IPS-NIHi7 (cell line): ENCODE data around the gene SHC2.
"Not testable (repeated sequence)": the region's sequence is repeated elsewhere in the genome, so short reads cannot be mapped to it uniquely, and the experiment has no call there.

ENCODE experiments used
- DNase-seq: peaks from one replicate; pipeline ENCODE4 v3.0.0; 2012; ENCODE audit warnings: mixed read lengths; ENCODE audit errors: extremely low spot score

Gene SHC2

DNA sequence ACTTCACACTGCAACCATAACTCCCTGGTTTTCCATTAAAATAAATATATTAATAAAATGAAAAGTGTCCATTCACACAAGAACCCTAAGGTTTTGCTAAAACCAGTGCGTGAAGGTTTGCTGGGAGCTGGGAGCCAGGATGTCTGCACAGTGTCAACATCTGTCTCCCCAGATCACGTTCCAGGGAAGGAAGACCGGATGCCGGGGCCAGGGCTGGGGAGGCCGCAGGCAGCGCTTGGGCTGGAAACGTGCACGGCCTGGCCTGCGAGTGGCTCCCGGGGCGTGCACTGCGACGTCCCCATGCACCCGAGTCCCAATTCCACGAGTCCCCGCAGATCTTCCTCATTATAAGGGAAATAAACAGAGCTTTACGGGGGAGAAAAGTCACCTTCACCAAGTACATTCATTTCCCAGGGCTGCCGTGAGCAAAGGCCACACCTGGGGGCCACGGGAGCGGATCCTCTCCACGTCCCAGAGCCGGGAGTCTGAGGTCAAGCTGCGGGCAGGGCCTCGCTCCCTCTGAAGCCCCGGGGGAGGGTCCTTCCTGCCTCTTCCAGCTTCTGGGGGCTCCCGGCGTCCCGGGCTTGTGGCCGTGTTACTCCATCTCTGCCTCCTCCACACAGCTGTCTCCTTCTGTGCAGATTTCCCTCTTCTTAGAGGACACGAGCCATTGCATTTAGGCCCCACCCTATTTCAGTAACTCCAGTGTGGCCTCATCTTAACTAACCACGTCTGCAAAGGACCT, 12.8 kb downstream of the SHC2 start:
- DNase-seq = no peak

DNA sequence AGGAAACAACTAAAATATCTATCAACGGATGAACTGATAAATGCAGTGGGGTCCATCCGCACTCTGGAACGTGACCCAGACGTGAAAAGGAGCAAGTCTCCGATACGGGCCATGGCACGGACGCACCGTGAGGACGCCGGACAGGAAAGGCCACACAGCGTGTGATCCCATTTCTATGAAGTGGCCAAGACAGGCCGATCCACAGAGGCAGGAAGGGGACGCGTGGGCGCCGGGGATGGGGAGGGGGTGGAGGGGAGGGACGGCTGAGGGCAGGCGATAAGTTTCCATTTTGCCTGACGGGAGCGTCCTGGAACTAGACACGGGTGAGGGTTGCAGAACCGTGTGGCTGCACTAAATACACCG, 13.8 kb downstream of the SHC2 start:
- no peak for DNase-seq

DNA sequence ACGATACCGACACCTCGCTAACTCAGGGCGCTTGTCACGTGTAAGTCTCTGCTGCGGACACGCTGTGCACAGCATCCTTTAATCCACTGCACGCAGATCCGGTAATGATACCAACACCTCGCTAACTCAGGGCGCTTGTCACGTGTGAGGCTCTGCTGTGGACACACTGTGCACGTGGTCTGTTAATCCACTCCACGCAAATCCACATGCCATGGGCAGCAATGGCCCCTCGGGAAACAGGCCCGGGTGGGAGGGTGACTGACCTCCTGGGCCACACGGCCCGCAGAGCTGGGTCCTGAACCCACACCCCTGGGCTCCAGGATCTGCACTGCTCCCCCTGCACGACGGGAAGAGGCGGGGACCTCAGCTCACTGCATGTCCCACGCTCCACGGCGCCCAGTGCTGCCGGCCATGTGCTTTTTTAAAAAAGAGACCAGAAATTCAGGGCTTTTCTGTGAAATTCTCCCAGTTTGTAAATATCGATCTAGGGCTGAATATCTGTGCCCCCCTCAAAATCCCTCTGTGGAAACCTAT, 16.1 kb downstream of the SHC2 start:
- DNase-seq = no peak

DNA sequence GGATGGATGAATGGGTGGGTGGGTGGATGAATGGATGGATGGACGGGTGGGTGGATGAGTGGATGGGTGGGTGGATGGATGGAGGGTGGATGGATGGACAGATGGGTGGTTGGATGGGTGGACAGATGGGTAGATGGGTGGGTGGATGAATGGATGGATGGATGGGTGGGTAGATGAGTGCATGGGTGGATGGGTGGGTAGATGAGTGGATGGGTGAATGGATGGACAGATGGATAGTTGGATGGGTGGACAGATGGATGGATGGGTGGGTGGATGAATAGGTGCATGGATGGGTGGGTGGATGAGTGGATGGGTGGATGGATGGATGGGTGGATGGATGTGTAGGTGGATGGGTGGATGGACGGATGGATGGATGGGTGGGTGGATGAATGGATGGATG, 17.8 kb downstream of the SHC2 start:
- DNase-seq = no peak

DNA sequence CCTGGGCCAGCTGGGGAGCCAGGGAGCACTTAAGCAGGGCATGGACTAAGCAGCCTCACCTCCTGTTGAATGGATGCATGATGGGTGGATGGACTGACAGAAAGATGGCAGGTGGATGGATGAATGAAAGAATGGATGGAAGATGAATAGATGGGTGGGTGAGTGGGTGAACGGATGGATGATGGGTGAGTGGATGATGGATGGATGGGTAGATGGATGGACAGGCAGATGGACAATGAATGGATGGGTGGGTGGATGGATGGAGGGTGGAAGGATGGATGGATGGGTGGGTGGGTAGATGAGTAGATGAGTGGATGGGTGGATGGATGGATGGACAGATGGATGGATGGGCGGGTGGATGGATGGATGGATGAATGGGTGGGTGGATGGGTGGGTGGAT, 18.7 kb downstream of the SHC2 start:
- no peak for DNase-seq

DNA sequence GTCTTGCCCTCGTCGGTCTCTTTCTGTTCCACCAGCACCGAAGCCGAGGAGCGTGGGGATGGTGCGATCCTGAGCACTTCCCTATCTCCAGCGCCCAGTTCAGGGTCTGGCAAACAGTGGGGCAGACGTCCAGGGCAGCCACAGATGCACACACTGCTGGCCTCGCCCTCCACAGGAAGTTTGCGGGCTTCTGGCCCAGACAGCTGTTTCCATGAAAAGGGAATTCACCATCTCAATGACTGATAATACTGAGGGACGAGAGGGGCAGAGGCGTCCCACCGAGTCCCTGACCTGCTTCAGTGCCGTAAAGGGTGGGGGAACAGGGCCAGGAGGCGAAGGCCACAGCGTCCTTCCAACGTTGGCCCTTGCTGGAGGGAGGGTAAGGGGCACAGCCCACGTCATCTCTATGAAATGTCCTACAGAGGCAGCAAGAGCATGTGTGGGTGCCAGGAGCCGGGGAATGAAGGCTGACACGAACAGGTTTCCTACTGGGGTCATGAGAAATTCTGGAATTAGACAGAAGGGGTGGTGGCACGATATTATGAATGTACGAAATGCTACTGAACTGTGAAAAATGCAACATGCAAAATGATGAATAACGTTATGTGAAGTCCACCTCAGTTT, 19.5 kb downstream of the SHC2 start:
- DNase-seq = no peak

DNA sequence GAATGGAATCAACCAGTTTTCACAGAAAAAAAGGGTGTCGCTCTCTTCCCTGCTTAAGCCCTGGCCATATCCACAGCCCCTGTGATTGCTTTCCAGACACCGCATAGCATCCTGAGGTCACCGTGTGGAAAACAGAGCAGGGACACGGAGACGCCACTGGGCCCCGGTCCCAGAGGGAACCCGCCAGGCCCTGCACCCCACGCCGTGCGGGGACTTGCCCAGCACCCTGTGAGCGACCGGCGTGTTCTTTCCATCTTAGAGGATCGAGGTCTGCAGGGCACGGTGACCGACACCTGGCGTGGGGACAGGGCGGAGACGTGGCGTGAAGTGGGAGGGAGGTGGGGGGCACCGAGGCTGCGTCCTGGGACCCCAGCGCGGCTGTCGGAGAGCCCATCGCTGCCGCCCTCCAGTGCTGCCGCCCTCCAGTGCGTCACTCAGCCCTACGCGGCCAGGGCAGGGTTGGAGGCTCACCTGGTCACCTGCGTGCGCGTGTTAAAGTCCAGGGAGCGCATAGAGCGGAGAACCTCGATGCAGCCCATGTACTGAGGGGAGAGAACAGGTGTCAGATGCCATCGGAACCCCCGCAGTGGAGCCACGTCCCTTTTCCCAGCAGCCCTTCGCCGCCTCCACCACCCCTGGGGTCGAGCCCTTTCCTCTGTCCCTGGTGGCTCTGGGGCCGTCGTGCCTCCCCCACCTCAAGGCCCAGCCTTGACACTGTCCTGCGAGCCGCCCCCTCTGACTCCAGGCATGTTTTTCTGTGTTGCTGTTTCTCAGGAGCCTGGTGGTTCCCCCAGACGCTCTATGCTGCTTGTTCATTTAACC, 20.2 kb downstream of the SHC2 start:
- no peak for DNase-seq

DNA sequence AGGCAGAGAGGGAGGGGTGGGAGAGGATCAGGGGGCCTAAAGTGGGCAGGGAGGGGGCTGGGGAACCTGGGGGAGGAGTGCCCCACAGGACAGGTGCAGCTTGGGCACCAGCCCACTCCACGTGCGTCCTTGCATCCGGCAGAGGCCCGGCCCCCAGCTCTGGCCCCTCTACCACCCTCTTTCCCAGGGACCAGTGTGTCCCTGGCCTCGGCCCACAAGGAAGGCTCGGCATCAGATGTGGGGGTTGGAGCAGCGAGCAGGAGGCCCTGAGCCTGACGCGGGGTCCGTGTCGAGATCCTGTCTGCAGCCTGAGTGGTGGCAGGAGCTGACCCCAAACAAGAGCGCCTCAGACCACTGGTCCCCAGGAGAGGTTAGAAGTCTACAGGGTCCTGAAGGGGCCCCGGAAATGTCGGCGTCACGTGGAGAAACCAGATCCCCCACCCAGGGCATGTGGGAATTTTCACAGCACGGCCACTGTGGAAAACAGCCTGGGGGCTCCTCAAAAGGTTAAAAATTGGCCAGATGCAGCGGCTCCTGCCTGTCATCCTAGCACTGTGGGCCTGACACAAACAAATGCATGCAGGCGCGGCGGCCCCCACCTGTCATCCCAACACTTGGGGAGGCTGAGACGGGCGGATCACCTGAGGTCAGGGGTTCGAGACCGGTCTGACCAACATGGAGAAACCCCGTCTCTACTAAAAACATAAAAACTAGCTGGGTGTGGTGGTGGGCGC, 21.5 kb downstream of the SHC2 start:
- DNase-seq = no peak

DNA sequence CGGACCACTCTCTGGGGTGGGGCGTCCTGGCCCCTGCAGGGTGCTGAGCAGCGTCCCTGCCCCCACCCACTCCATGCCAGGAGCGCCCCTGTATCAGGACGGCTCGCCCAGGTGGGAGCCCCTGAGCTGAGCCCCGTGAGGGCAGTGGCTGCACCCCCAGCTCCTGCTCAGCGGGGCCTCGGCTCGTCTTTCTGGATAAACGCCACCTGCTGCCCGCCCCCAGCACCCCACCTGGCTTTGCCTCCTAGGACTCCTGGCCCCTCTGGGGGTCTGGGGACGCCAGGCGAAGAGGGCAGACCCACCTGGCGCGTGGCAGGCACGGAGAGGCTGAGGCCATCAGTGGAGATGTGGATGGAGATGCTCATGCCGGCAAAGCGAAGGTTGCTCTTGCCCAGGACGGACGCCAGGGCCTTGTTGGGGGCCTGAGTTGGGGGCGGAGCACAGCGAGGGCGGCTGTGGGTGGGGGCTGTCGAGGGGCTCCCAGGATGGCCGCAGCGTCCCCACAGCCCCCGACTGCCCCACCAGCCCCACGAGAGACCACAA, 22.3 kb downstream of the SHC2 start:
- DNase-seq = no peak

DNA sequence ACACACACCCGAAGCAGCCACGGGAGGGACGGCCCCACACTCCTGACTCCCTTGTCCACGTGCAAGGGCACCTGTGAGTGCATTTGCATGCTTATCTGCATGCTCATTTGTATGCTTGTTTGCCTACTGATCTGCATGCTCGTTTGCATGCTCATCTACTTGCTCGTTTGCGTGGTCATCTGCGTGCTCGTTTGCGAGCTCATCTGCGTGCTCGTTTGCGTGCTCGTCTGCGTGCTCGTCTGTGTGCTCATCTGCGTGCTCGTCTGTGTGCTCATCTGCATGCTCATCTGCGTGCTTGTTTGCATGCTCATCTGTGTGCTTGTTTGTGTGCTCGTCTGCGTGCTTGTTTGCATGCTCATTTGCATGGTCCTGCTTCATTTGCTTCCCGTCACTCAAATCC, 23.8 kb downstream of the SHC2 start:
- no peak for DNase-seq

DNA sequence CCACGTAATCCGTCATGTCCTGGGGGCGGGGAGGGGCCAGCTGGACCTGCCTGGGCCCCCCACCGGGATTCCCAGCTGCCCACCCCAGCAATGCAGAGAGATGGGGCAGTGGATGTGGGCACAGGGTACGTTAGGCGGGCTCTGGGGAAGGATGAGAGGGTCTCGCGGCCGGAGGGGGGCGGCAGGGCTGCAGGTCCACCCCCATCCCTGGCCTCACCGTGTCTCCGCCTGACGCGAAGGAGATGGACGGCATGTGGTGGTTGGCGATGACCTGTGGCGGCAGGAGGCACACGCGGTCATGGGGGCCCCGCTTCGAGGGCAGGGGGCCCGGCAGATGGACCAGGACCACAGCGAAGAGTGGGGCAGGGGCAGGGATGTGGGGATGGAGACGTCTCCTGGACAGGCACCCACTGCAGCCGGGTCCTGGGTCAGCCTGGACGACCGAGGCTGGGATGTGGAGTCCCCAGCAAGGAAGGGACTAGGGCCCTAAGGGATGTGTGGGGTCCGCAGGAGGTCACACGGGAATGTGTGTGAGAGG, 24.4 kb downstream of the SHC2 start:
- no peak for DNase-seq

DNA sequence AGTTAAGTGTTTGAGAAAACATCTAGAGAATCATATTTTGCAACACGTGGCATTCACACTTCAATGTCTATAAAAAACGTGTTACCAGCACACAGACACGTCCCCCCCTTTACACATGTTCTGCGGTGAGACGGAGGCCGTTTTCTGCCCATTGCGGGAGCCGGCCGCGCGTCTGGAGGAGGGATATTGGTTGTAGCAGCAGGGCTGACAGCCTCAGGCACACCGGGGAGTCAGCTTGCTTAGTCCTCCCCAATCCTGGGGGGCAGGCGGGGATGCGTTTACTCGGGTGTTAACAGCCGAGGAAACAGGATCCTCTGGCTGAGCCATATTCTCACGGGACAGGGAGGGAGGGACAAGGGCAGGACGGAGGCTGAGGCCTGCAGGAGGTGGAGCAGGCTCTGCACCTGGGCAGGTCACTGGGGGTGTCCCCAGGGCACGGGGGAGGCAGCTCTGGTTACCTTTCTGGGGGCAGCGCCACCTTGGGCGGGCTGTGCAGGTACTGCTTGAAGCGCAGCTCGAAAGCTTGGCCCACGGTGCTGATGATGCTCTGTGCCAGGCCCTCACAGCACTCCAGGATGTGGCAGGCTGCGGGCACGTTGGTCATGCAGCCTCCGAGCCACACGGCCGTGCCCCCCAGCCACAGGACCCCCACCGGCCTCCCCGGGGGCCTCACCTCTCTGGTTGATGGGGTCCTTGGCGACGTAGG, 25.0 kb downstream of the SHC2 start:
- no peak for DNase-seq

DNA sequence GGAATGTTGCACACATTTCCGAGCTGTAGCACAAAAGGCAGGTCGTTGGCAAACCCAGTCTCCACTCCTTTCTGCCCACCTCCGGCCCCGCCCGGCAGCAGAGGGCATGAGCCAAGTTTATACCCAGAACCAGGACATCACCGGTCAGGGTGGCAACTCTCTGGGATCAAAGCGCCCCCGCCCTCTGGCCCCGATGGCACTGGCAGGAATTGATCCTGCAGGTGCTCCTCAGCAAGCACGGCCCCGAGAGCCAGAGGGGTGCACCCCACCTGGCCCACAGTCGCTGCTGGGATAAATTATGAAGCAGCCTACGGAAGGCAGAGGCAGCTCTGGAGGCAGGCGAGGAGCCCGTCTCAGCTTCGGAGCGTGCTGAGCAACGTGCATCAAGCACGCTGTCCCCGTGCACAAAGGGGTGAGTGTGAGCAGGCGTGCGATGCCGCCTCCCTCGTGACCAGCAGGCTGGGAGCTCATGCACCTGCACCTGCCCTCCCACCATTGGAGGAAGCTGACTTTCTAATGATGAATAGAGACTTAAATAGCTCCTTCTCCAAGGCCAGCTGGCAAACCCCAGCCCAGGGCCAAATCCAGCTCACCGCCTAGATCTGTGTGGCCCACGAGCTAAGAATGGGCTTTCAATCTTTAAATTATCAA, 25.7 kb downstream of the SHC2 start:
- no peak for DNase-seq

DNA sequence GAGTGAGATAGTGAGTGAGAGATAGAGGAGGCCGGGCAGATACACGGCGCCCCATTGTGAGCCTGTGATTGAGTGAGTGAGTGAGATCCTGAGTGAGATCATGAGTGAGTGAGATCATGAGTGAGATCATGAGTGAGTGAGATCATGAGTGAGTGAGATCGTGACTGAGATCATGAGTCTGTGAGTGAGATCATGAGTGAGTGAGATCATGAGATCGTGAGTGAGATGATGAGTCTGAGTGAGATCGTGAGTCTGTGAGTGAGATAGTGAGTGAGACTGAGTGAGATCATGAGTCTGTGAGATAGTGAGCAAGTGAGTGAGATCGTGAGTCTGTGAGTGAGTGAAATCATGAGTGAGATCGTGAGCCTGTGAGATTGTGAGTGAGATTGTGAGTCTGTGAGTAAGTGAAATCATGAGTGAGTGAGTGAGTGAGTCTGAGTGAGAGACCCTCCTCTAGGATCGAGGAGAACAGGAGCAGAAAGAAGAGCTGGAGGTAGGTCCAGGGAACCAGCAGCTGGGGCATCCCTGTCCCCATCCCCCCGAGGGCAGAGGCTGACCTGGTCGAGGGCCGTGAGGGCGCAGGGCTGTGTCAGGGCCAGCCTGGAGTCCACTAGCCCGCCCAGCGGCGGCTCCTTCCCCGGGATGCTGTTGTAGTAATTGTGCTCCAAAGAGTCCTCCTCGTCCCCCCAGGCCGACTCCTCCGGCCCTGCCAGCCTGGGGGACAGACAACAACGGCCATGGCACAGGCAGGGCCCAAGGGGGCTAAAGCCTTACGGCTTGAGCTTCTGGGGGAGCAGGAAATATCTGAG, 26.5 kb downstream of the SHC2 start:
- DNase-seq = no peak

DNA sequence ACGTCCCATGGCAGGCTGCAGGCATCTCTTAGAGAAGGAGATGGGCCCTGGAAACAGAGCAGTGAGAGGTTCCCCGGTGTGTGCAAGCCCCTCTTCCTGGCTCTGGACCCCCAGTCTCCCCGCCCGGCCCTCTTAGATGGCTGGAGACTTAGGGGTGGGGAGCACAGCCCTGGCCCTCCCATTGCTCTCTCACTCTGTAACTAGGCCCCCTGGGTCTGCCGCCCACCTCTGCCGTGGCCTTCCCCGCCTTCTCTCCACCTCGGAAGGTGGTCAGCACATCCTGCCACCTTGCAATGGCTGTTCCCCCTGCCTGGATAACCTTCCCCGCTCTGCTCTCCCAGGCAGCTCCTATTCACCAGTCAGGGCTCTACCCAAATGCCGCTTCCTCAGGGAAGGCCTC, 30.1 kb downstream of the SHC2 start:
- DNase-seq = no peak

DNA sequence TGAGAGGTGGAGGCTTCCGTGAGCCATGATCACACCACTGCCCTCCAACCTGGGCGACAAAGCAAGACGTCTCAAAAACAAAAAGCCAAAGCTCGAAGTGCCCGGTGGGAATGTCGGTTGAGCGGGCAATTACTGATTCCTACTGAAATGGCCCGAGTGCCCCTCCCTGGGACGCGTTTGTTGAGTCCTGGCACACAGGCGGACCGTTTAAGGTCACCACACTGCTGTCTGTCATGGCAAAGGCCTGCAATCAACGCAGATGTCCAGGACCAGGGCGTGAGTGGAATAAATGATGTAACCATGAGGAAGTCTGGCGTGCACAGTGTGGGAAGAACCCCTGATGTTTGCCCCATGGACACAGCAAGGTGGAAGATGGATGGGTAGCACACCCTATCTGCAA, 32.7 kb downstream of the SHC2 start:
- DNase-seq = no peak

DNA sequence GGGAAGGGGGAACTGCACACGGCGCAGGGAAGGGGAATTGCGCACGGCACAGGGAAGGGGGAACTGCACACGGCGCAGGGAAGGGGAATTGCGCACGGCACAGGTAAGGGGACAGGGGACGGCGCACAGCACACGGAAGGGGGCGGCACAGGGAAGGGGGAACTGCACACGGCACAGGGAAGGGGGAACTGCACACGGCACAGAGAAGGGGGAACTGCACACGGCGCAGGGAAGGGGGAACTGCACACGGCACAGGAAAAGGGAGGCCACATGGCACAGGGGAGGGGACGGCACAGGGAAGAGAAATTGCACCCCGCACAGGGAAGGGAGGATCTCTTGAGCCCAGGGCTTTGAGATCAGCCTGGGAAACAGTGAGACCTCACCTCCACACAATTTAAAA, 33.2 kb downstream of the SHC2 start:
- not testable (repeated sequence) for DNase-seq

DNA sequence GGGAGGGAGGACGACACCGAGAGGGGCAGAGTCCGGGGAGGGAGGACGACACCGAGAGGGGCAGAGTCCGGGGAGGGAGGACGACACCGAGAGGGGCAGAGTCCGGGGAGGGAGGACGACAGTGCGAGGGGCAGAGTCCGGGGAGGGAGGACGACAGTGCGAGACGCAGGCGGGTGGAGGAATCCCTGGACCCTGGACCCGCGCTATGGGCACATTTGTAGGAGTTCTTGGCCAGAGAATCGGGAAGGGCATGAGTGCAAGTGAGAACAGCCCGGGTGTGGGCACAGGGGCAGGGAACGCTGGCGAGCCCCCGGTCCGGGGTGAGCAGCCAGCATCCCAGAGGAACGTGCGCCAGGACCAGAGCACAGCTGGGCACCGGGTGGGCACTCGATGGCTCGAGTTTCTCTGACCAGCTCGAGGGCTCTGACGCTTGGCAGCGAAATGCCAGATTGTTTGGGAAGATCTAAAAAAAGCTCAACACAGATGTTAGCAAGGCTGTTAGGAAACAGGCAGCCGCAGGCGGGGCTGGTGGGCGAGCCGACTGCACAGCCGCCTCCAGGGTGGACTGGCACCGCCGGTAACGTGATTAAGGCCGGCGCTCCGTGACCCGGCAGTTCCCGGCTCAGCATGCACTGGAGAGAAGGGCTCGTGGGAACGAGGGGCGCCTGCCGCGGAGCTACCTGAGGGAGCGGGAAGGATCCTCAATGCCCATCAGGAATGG, 33.9 kb downstream of the SHC2 start:
- DNase-seq = no peak

DNA sequence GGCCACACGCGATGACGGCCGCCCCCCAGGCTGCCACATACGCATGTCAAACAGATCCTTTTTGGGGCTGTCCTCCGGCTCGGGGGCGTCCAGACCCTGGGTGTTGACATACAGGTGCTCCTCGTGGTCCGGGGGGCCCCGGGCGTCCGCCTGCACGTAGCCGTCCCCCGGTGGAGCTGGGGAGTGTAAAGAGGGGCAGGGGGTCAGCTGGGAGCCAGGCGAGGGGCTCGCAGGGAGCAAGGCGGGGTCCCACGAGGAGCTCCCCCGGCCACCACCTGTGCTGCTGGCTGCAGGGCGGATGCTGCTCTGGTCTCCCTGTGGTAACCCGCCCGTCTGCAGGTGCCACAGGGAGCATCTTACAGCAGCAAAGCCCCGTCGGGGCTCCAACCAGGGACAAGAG, 35.8 kb downstream of the SHC2 start:
- no peak for DNase-seq
